H7 (cell line): Measurements from ENCODE around the gene RHOD. TPM values are rescaled to one million over a fixed set of nuclear protein-coding genes. Genes with fewer than 3 reads are reported as not detected.

Experiments
- DNase-seq: peaks from one replicate; pipeline ENCODE4 v3.0.0; 2012
- H3K27me3 ChIP-seq: 2 replicates; pipeline ENCODE4 v1.6.0; 2011; ENCODE audit warnings: mild to moderate bottlenecking, low read length; ENCODE audit not compliant: control insufficient read depth, insufficient read depth
- H3K36me3 ChIP-seq: replicated peaks from 2 replicates; pipeline ENCODE4 v1.5.1; 2011; ENCODE audit warnings: low read length; ENCODE audit not compliant: control insufficient read depth, insufficient read depth
- H3K4me3 ChIP-seq: 2 replicates; pipeline ENCODE4 v1.5.1; 2011; ENCODE audit warnings: low read depth, mild to moderate bottlenecking, control low read depth, low read length, moderate library complexity; ENCODE audit not compliant: insufficient read depth
- total RNA-seq: library from RNA; depleted of rRNA; stranded (reverse); fragments of >200 nt; shearing (Covaris generic); gene quantifications from 2 replicates; pipeline ENCODE4 v1.2.3, GENCODE V29; 2014

RHOD gene
- total RNA-seq, 1 experiment from 2014 or later, result 15.7 TPM

- DNase-seq, result no peak
- Histone ChIP-seq H3K27me3 (no peaks in the 10 kb centered on the region), H3K36me3 (no peaks in the 10 kb centered on the region), H3K4me3 (no peak overlapping the region)
These were observed 6.1 kb downstream of the RHOD start for GRCh38 chr11:67062526-67063373.

GRCh38 chr11:67066333-67066709, 9.7 kb downstream of the RHOD start:
- no peaks in the 10 kb centered on the region for H3K36me3 ChIP-seq
- no peak for DNase-seq
- H3K4me3 ChIP-seq, result no peak overlapping the region
- no peaks in the 10 kb centered on the region for H3K27me3 ChIP-seq

GRCh38 chr11:67071420-67072284, 15.0 kb downstream of the RHOD start:
- peak; percentile 99 for DNase-seq
- H3K27me3 ChIP-seq, result no peaks in the 10 kb centered on the region
- H3K4me3 ChIP-seq, result peak overlapping the region; percentile 27
- no peaks in the 10 kb centered on the region; the same call in 1 of the 2 replicates for H3K36me3 ChIP-seq

GRCh38 chr11:67072295-67072694, 15.6 kb downstream of the RHOD start:
- H3K4me3 ChIP-seq, result no peak overlapping the region
- no peaks in the 10 kb centered on the region for H3K27me3 ChIP-seq
- DNase-seq, result no peak
- H3K36me3 ChIP-seq, result no peaks in the 10 kb centered on the region; the same call in 1 of the 2 replicates

GRCh38 chr11:67073908-67074307, 17.3 kb downstream of the RHOD start:
- DNase-seq, result no peak
- Histone ChIP-seq H3K4me3 (no peak overlapping the region), H3K36me3 (no peaks in the 10 kb centered on the region; the same call in 1 of the 2 replicates), H3K27me3 (no peaks in the 10 kb centered on the region)

- no peak overlapping the region for H3K4me3 ChIP-seq
- no peaks in the 10 kb centered on the region for H3K27me3 ChIP-seq
- DNase-seq, result no peak
- no peaks in the 10 kb centered on the region; the same call in 1 of the 2 replicates for H3K36me3 ChIP-seq
These were observed 19.6 kb downstream of the RHOD start for GRCh38 chr11:67076202-67076601.

- Histone ChIP-seq H3K36me3 (no peaks in the 10 kb centered on the region), H3K27me3 (no peaks in the 10 kb centered on the region), H3K4me3 (no peak overlapping the region)
- no peak for DNase-seq
These were observed 22.5 kb downstream of the RHOD start for GRCh38 chr11:67079065-67079705.

- H3K36me3 ChIP-seq, result no peaks in the 10 kb centered on the region
- no peaks in the 10 kb centered on the region for H3K27me3 ChIP-seq
- 0 out of 2 replicates have a peak overlapping the region, but pooled peaks have one; percentile 4 for H3K4me3 ChIP-seq
- peak; percentile 76 for DNase-seq
These were observed 25.6 kb downstream of the RHOD start for GRCh38 chr11:67082071-67082791.

- DNase-seq, result no peak
- Histone ChIP-seq H3K36me3 (no peaks in the 10 kb centered on the region), H3K27me3 (no peaks in the 10 kb centered on the region), H3K4me3 (no peak overlapping the region)
These were observed 27.2 kb downstream of the RHOD start for GRCh38 chr11:67083786-67084366.

GRCh38 chr11:67085617-67086016, 29.0 kb downstream of the RHOD start:
- Histone ChIP-seq H3K36me3 (no peaks in the 10 kb centered on the region), H3K27me3 (no peaks in the 10 kb centered on the region), H3K4me3 (no peak overlapping the region)
- DNase-seq, result peak; percentile 7

GRCh38 chr11:67090717-67091116, 34.1 kb downstream of the RHOD start:
- no peak for DNase-seq
- H3K27me3 ChIP-seq, result no peaks in the 10 kb centered on the region
- no peaks in the 10 kb centered on the region for H3K36me3 ChIP-seq
- no peak overlapping the region for H3K4me3 ChIP-seq

GRCh38 chr11:67095214-67095507, 38.5 kb downstream of the RHOD start:
- Histone ChIP-seq H3K4me3 (no peak overlapping the region), H3K36me3 (no peaks in the 10 kb centered on the region), H3K27me3 (no peaks in the 10 kb centered on the region)
- no peak for DNase-seq

GRCh38 chr11:67098799-67099429, 42.3 kb downstream of the RHOD start:
- H3K4me3 ChIP-seq, result no peak overlapping the region
- H3K36me3 ChIP-seq, result no peaks in the 10 kb centered on the region
- no peaks in the 10 kb centered on the region for H3K27me3 ChIP-seq
- DNase-seq, result peak; percentile 22
